ENCODE data around the gene LGALS16. TPM values are rescaled to one million over a fixed set of nuclear protein-coding genes. Genes with fewer than 3 reads are reported as not detected.

The LGALS16 gene
- total and polyA plus RNA-seq, 4 donors = not detected

DNA sequence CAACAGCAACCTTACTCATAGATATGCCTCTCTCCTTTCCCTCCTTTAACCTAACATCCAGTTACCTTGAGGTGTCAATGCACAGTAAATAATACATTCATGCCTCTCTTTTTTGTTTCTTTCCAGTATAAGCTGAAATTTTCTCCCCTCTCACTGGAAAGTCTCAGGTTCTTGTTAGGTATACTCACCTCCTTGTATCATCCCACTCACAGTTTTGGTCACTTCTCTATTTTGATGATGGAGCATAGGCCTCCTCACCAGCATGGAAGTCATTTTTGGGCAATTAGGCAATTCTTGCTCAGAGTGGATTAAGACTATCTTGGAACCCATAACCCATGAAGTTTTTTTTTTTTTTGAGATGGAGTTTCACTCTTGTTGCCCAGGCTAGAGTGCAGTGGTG lies 42.8 kb downstream of the LGALS16 start:
- no peak for DNase-seq
- no peak for ATAC-seq (ENCODE audit: low FRiP score)
- intact Hi-C loops (cut with DNase I) = no loop called here
- Histone ChIP-seq H3K4me1 (ENCODE audit: control insufficient read depth in 1 of 2, insufficient read depth in 2 of 2, low read length in 2 of 2) (no peaks in the 10 kb centered on the region), H3K36me3 (ENCODE audit: control insufficient read depth in 1 of 2, insufficient read depth in 2 of 2, low read length in 1 of 2) (no peaks in the 10 kb centered on the region), H3K27me3 (ENCODE audit: control insufficient read depth in 1 of 2, insufficient read depth in 2 of 2, low read length in 1 of 2) (no peaks in the 10 kb centered on the region), H3K27ac (ENCODE audit: low read depth in 1 of 2, low read length in 2 of 2) (no peak overlapping the region), H3K9me3 (ENCODE audit: control insufficient read depth, low read length) (peaks cover 2% of the 10 kb centered on the region), H3K4me3 (ENCODE audit: low read length in 2 of 2) (no peak overlapping the region)

DNA sequence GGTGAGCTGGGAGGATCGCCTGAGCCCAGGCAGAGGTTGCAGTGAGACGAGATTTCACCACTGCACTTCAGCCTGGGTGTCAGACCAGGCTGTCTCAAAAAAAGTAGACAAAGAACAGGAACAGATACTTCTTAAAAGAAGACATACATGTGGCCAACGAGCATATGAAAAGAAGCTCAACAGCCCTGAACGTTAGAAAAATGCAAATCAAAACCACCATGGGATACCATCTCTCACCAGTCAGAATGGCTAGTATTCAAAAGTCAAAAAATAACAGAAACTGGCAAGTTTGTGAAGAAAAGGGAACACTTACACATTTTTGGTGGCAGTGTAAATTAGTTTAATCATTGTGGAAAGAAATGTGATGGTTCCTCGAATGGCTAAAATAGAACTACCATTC lies 45.6 kb downstream of the LGALS16 start:
- DNase-seq = no peak
- intact Hi-C loops (cut with DNase I) = no loop called here
- WGBS, 2 donors = 66 to 68% methylated on average over 5 of the region's 5 CpGs
- no peak for ATAC-seq (ENCODE audit: low FRiP score)
- Histone ChIP-seq H3K36me3 (ENCODE audit: control insufficient read depth in 1 of 2, insufficient read depth in 2 of 2, low read length in 1 of 2) (no peaks in the 10 kb centered on the region), H3K9me3 (ENCODE audit: control insufficient read depth, low read length) (peaks cover 2% of the 10 kb centered on the region), H3K4me3 (ENCODE audit: low read length in 2 of 2) (no peak overlapping the region), H3K27me3 (ENCODE audit: control insufficient read depth in 1 of 2, insufficient read depth in 2 of 2, low read length in 1 of 2) (no peaks in the 10 kb centered on the region), H3K27ac (ENCODE audit: low read depth in 1 of 2, low read length in 2 of 2) (no peak overlapping the region), H3K4me1 (ENCODE audit: control insufficient read depth in 1 of 2, insufficient read depth in 2 of 2, low read length in 2 of 2) (no peaks in the 10 kb centered on the region)

DNA sequence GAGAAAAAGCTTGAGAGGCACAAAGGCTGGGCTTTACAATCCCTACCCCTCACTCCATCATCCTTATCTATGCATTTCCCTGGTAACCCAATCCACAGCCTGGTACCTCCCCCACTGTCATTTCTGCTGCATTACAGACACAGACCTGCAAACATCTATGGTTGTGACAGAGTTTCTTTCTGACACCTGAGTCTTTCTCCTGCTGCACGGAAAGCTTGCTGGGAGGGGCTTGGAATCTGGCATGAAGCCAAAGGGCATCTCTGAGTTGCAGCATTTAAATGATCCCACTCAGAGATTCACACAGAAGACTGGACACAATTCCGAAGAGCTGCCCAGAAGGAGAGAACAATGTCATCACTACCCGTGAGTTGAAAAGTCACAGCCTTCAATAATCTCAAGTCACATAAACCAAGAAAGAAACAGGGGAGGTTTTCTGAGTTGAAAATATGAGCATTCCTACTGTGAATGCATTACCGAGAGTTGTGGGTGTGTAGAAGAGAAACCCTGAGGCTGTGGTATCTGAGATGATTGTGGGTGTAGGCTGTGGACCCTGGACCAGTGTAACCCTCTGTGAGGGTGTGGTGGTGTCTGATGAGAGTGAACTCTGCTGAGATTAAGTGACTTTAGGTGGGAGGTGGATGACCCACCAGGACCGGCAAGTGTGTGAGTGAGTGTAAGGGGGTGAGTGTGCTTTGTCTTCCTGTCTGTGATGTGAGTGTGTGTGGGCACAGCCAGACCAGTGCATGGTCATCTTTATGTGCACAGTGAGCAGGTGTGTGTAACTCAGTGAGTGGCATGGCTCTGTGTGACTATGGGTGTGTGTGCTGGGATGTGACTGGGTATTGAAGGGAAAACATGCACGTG lies 48.7 kb downstream of the LGALS16 start, which contains the start of gene LGALS14:
TSS of gene LGALS14 (plus strand) at position 301 of the 864 bp plus-strand sequence. CDS start at position 349, 48 bp downstream.
- no peak within 1 kb of the TSS for H3K4me3 ChIP-seq (ENCODE audit: low read length in 2 of 2)
- no peaks in the 10 kb centered on the region for H3K4me1 ChIP-seq (ENCODE audit: control insufficient read depth in 1 of 2, insufficient read depth in 2 of 2, low read length in 2 of 2)
- intact Hi-C loops (cut with DNase I) = no loop called here
- whole genome bisulfite sequencing, 2 donors = 59 to 60% methylated on average over 6 of the region's 6 CpGs
- no peak within 1 kb of the TSS for H3K27ac ChIP-seq (ENCODE audit: low read depth in 1 of 2, low read length in 2 of 2)
- no peaks in the 10 kb centered on the region for H3K9me3 ChIP-seq (ENCODE audit: control insufficient read depth, low read length)
- no peaks in the 10 kb centered on the region for H3K27me3 ChIP-seq (ENCODE audit: control insufficient read depth in 1 of 2, insufficient read depth in 2 of 2, low read length in 1 of 2)
- H3K36me3 ChIP-seq (ENCODE audit: control insufficient read depth in 1 of 2, insufficient read depth in 2 of 2, low read length in 1 of 2) = no peaks in the 10 kb centered on the region
- ATAC-seq (ENCODE audit: low FRiP score) (no peak), DNase-seq (no peak)

DNA sequence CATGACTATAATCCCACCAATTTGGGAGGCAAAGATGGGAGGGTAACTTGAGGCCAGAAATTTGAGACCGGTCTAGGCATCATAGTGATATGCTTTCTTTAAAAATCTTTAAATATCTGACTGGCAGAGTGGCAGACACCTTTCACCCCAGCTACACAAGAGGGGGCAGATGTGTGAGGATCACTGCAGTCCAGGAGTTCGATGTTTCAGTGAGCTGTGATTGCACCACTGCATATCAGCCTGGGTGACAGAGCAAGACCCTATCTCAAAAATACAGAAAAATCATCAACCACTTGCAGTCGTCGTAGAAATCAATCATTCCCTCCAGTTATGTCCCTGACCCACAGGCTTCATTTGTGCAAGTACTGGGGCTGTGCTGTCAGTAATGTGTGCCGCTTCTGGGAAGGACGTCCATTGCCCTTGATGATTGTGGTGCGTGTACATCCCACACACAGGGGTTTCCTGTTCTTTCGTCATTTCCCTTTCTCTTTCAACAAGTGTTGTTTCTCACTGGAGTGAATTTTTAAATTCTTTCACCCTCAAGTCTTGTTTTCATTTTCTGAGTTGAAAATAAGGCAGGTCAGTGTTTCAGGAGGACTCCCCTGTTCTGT lies 50.0 kb downstream of the LGALS16 start:
- Histone ChIP-seq H3K4me3 (ENCODE audit: low read length in 2 of 2) (no peak overlapping the region), H3K9me3 (ENCODE audit: control insufficient read depth, low read length) (no peaks in the 10 kb centered on the region), H3K36me3 (ENCODE audit: control insufficient read depth in 1 of 2, insufficient read depth in 2 of 2, low read length in 1 of 2) (no peaks in the 10 kb centered on the region), H3K27ac (ENCODE audit: low read depth in 1 of 2, low read length in 2 of 2) (no peak overlapping the region), H3K27me3 (ENCODE audit: control insufficient read depth in 1 of 2, insufficient read depth in 2 of 2, low read length in 1 of 2) (no peaks in the 10 kb centered on the region), H3K4me1 (ENCODE audit: control insufficient read depth in 1 of 2, insufficient read depth in 2 of 2, low read length in 2 of 2) (no peaks in the 10 kb centered on the region)
- ATAC-seq (ENCODE audit: low FRiP score) = no peak
- DNase-seq = no peak
- 68 to 69% methylated on average over 8 of the region's 8 CpGs for WGBS, 2 donors
- intact Hi-C loops (cut with DNase I) = no loop called here

DNA sequence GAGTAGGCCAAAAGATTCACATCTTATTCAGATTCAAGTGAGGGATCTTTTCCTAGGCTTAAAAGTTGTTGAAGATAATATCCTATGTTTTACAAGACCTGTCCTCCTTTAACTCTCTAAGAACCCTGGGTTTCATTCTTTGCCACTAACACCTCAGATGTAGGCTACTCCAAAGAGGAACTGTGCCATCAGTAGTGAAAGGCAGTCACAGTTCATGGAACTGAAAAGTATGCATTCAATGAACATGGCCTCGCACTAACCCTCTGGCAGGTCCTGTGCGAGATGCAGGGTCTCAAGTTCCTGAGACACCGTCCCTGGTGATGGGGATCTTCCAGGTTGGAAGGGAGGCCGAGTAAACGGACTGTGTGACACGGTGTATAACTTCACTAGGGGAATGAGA lies 52.9 kb downstream of the LGALS16 start:
- Histone ChIP-seq H3K36me3 (ENCODE audit: control insufficient read depth in 1 of 2, insufficient read depth in 2 of 2, low read length in 1 of 2) (no peaks in the 10 kb centered on the region), H3K9me3 (ENCODE audit: control insufficient read depth, low read length) (no peaks in the 10 kb centered on the region), H3K4me1 (ENCODE audit: control insufficient read depth in 1 of 2, insufficient read depth in 2 of 2, low read length in 2 of 2) (no peaks in the 10 kb centered on the region), H3K27ac (ENCODE audit: low read depth in 1 of 2, low read length in 2 of 2) (no peak overlapping the region), H3K4me3 (ENCODE audit: low read length in 2 of 2) (no peak overlapping the region), H3K27me3 (ENCODE audit: control insufficient read depth in 1 of 2, insufficient read depth in 2 of 2, low read length in 1 of 2) (no peaks in the 10 kb centered on the region)
- ATAC-seq (ENCODE audit: low FRiP score) (no peak), DNase-seq (no peak)
- intact Hi-C loops (cut with DNase I) = no loop called here
- WGBS, 2 donors = 76 to 79% methylated on average over 6 of the region's 6 CpGs

DNA sequence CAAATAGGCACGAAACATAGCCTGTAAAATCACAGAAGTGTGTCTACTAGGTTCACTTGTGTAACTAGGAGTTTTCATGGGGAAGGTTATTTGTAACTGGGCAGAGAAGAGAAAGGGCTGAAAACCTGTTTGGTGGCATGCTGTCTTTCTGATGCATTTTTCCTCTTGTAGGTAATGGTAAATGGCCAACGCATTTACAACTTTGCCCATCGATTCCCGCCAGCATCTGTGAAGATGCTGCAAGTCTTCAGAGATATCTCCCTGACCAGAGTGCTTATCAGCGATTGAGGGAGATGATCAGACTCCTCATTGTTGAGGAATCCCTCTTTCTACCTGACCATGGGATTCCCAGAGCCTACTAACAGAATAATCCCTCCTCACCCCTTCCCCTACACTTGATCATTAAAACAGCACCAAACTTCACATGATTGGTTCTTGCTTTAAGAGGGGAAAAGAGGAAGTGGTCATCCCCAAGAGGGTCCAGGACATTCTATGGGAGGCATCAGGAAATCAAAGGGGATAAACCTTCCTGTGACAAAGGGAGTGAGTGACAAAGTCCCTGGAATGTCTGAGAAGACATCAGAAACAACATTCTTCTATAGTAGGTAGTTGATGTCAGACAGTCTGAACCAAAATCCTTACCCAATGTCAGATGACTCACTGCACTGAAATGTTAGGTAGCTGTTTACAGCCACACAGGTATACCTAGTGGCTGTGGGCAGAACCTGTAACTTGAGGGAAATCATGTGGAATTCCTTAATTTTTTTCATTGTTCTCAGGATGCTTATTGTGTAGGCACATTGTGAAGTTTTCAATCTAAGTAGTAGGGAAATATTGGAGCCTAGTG lies 53.5 kb downstream of the LGALS16 start:
- DNase-seq (no peak), ATAC-seq (ENCODE audit: low FRiP score) (no peak)
- H3K9me3 ChIP-seq (ENCODE audit: control insufficient read depth, low read length) = no peaks in the 10 kb centered on the region
- no peaks in the 10 kb centered on the region for H3K4me1 ChIP-seq (ENCODE audit: control insufficient read depth in 1 of 2, insufficient read depth in 2 of 2, low read length in 2 of 2)
- intact Hi-C loops (cut with DNase I) = no loop called here
- 78% methylated on average over 5 of the region's 5 CpGs for WGBS, 2 donors
- no peaks in the 10 kb centered on the region for H3K27me3 ChIP-seq (ENCODE audit: control insufficient read depth in 1 of 2, insufficient read depth in 2 of 2, low read length in 1 of 2)
- H3K36me3 ChIP-seq (ENCODE audit: control insufficient read depth in 1 of 2, insufficient read depth in 2 of 2, low read length in 1 of 2) = no peaks in the 10 kb centered on the region
- H3K4me3 ChIP-seq (ENCODE audit: low read length in 2 of 2) = no peak overlapping the region
- no peak overlapping the region for H3K27ac ChIP-seq (ENCODE audit: low read depth in 1 of 2, low read length in 2 of 2)

Other genes with a start within 250 kb of the LGALS16 start
- 100 to 1,000 TPM; 205 to 955 TPM for gene ZFP36, start 249.1 kb upstream of the LGALS16 start, total RNA-seq
- gene ZFP36, start 249.1 kb upstream of the LGALS16 start, polyA plus RNA-seq = 100 to 1,000 TPM; 124 to 360 TPM
- 10 to 100 TPM; 86.4 to 98.1 TPM for gene PLEKHG2, start 243.2 kb upstream of the LGALS16 start, total RNA-seq
- 10 to 100 TPM; 15.3 to 74.4 TPM for gene PLEKHG2, start 243.2 kb upstream of the LGALS16 start, polyA plus RNA-seq
- gene RPS16, start 220.0 kb upstream of the LGALS16 start, total RNA-seq = 1,000 to 10,000 TPM; 1,268 to 1,273 TPM
- 1,000 to 10,000 TPM; 3,270 to 4,459 TPM for gene RPS16, start 220.0 kb upstream of the LGALS16 start, polyA plus RNA-seq
- 100 to 1,000 TPM in 1 of 2 donors, 10 to 100 TPM in 1; 90.1 to 103 TPM for gene SUPT5H, start 210.3 kb upstream of the LGALS16 start, total RNA-seq
- 100 to 1,000 TPM in 1 of 2 donors, 10 to 100 TPM in 1; 56.1 to 170 TPM for gene SUPT5H, start 210.3 kb upstream of the LGALS16 start, polyA plus RNA-seq
- gene TIMM50, start 175.1 kb upstream of the LGALS16 start, total RNA-seq = 10 to 100 TPM; 31.1 to 39.5 TPM
- 10 to 100 TPM; 20.0 to 61.8 TPM for gene TIMM50, start 175.1 kb upstream of the LGALS16 start, polyA plus RNA-seq
- gene DLL3, start 157.0 kb upstream of the LGALS16 start, total RNA-seq = not detected
- not detected for gene DLL3, start 157.0 kb upstream of the LGALS16 start, polyA plus RNA-seq
- gene SELENOV, start 140.8 kb upstream of the LGALS16 start, total RNA-seq = not detected
- gene SELENOV, start 140.8 kb upstream of the LGALS16 start, polyA plus RNA-seq = not detected
- 1 to 10 TPM; 3.2 to 3.3 TPM for gene EID2B, start 123.1 kb upstream of the LGALS16 start, total RNA-seq
- 1 to 10 TPM in 1 of 2 donors, under 1 TPM in 1; 0.75 to 6.0 TPM for gene EID2B, start 123.1 kb upstream of the LGALS16 start, polyA plus RNA-seq
- 10 to 100 TPM in 1 of 2 donors, 1 to 10 TPM in 1; 9.7 to 13.0 TPM for gene EID2, start 115.8 kb upstream of the LGALS16 start, total RNA-seq
- gene EID2, start 115.8 kb upstream of the LGALS16 start, polyA plus RNA-seq = 10 to 100 TPM in 1 of 2 donors, 1 to 10 TPM in 1; 8.0 to 12.6 TPM
- not detected for gene LGALS13, start 53.4 kb upstream of the LGALS16 start, total RNA-seq
- not detected for gene LGALS13, start 53.4 kb upstream of the LGALS16 start, polyA plus RNA-seq
- gene LGALS14, start 48.6 kb downstream of the LGALS16 start, total RNA-seq = not detected
- not detected for gene LGALS14, start 48.6 kb downstream of the LGALS16 start, polyA plus RNA-seq
- gene CLC, start 82.1 kb downstream of the LGALS16 start, total RNA-seq = not detected
- not detected for gene CLC, start 82.1 kb downstream of the LGALS16 start, polyA plus RNA-seq
- gene LEUTX, start 122.9 kb downstream of the LGALS16 start, total RNA-seq = not detected
- gene LEUTX, start 122.9 kb downstream of the LGALS16 start, polyA plus RNA-seq = not detected
- 10 to 100 TPM in 1 of 2 donors, 1 to 10 TPM in 1; 8.4 to 12.9 TPM for gene DYRK1B, start 178.2 kb downstream of the LGALS16 start, total RNA-seq
- 10 to 100 TPM in 1 of 2 donors, 1 to 10 TPM in 1; 4.3 to 17.5 TPM for gene DYRK1B, start 178.2 kb downstream of the LGALS16 start, polyA plus RNA-seq
- gene FBL, start 190.5 kb downstream of the LGALS16 start, total RNA-seq = 100 to 1,000 TPM; 121 to 150 TPM
- gene FBL, start 190.5 kb downstream of the LGALS16 start, polyA plus RNA-seq = 100 to 1,000 TPM; 158 to 232 TPM

Data from aorta (tissue), 5 donors.